Measurements from ENCODE around the gene SLC8A1.

The SLC8A1 gene

DNA sequence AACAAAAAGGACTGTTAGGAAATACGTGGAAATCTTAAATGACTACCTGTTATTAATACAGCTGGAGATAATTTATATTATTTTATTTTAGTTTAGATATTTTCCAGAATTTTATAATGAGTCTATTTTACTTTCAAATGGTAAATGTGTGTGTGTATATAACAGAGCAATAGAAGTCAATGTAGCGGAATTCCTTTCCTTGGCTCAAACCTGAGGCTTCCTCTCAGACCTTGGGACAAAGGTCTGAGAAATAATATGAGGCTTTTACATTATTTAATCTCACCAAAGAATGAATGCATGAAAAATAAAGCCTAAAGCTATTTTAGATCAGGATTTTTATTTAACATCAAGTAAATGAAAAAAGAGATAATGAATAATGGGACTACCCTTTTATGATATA, 65.7 kb downstream of the SLC8A1 start:
- no peak for DNase-seq (ENCODE audit: low read depth in 2 of 2)

DNA sequence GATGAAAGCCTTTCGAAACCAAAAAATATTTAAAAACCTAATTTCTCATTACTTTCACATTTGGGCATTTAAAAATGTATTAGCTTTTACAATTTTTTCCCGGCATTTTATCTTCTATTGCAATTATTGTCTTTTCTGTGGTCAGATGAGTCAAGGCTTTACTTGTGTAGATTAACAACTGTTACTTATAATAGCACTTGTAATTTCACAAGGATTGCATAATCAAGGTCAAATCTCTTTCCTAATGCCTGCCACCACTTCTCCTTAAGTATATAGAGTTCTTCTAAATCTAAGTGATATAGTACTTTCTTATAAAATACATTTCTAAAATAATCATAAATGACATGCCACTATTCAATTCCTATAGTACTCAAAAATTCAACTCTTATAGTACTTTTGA, 67.2 kb downstream of the SLC8A1 start:
- DNase-seq (ENCODE audit: low read depth in 2 of 2), result no peak

DNA sequence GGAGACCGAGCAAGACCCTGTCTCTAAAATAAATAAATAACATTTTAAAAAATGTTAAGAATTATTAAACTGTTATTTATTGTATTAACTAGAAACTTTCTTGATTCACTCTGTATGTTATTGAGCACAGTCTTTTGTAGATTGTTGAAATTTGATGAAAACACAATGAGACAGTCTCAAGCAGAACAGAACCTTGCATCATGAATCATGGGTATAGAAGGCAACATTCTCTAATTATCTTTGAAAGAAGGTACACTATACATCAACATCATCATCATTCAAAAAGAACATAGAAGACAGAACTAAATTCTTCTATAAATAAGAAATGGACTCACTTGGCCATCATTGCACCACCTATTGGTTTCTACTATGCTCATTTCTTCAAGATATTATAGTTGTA, 67.7 kb downstream of the SLC8A1 start:
- no peak for DNase-seq (ENCODE audit: low read depth in 2 of 2)

DNA sequence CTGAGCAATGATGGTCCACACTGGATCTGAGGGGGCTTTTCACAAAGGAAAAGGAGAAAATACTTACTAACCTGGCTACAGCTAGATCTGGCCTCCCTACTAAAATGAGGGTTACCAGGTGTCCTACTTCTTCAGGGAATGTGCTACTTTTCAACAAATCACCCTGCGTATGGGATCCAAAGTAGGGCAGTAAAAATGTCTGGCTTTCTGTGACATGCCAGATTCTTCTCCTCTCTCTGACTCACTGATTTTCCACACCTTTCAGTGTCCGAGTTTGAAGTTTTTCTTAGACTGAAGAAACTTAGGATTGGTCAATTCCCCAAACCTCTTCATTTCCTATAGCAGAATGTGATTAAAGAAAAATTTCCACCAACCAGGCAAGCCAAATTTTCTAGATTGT, 71.2 kb downstream of the SLC8A1 start:
- DNase-seq (ENCODE audit: low read depth in 2 of 2), result no peak

DNA sequence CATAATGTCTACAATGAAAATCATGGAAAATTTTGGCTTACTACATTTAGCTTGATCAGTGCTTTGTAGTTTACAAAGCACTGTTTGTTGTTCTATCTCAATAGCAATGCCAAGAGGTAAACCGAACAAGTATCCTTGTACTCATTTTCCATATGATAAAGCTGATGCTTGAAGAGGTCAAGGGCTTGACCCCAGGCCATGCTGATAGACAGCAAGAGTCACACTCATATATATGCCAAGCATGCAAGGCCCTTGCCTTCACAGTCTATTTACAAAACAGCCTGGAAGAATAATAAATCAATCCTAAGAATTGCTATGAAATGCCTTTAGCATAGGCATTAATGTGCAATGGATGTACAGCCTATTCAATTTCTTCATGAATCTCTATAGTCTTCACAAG, 71.8 kb downstream of the SLC8A1 start:
- no peak for DNase-seq (ENCODE audit: low read depth in 2 of 2)

DNA sequence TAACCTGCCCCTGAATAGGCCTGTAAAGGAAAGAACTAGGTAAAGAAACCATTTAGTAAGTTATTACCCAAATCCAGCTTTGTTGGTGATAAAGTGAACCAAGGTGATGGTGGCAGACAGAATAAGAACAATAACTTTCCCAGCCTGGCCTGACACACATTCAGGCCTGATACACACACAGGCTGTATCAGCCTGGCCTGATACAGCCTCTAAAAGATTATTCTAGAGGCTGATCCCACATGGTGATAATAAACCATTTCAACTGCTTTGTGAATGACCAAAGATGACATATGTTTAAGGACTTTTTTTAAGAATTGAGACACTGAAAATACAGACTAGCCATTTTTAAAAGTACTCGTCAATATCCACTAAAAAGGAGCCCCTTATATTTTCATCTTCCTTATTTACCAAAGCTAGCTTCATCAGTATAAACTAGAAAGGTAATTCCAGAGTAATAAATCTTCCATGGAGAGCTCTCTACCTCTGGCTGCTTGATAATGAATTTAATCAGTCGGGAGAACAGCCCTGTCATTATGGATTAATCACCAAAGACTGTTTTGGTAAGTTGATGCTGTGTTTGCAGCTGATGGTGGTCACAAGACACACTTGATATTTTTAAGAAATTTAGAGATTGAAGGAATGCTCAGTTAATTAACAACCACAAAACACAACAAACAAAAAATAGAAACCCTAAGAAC, 77.2 kb downstream of the SLC8A1 start:
- DNase-seq (ENCODE audit: low read depth in 2 of 2), result no peak

DNA sequence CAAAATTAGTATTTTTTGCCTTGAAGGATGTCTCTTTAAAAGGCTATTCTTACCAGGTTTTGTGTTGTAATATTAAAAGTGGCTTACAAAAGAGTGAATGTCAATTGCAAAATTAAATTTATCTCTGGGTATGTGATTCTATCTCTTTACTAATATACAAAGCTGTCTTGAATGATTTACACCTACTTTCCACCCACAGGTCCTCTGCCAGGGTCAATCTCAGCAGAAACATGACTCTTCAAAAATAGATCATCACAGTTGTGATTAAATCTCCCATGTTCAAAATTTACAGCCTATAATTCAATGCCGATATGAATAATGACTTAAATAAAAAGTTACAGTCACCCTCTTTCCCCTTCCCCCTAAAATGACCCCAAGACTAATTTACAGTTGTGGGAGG, 78.8 kb downstream of the SLC8A1 start:
- no peak for DNase-seq (ENCODE audit: low read depth in 2 of 2)

DNA sequence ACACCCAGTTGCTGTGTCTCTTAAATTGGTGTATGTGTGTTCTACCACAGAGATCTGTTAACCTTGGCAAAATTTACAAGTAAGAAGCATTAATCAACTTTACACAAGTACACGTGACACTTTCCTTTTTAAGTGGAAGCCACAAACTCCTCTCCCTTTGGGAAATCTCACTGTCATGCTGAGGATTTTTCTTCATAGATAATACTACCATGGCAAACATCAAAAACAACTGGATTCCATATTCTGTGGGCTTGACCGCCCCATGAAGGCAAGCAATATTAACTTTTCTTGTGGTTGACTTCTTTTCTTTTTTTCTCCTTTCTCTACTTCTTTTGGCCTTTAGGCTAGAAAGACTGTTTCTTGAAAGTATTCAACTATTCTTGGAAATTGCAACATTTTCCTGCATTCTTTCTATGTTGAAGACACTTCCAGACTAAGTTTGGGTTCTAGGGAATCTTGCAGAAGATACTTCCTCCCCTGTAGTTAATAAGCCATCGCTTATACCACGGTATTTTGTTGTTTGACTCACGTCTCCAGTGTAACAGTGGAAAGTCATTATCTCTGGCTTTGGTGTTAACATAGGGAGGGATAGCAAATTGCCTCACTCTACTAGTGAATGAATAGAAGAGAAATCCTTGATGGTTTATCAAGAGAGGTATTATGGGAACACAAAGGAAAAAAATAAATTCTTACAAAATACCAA, 79.5 kb downstream of the SLC8A1 start:
- DNase-seq (ENCODE audit: low read depth in 2 of 2), result no peak

DNA sequence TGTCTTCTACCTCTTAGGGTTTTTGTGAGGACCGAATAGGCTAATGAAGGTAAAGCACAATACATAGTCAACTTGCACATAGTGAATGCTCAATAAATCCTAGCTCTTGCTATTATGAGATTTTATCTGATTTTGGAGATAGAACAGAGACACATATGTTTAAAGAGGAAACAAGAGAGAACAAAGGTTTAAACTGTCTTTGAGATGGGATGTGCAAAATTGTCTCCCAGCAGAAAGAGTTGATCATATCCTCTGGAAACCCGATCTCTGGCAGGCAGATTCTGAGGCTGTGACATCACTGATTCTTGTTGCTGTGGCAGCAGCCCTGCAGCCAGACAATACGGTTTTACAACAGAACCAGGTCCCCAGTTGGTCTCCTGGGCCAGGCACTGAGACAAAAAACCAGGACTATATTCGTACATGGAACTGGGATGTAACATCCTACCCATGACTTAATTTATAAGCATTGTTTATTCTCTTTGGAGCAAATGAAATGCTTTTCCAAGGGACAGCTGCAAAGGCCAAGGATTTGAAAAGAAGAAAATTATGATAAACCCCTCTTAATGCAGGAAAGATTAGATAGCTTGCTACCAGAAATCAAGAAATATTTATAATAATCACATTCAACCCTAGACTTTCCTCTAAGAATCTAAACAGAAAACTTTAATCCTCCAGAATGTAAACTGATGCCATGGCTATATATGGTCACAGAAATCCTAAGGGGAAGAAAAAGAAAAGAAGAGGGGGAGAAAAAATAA, 80.2 kb downstream of the SLC8A1 start:
- DNase-seq (ENCODE audit: low read depth in 2 of 2), result no peak

DNA sequence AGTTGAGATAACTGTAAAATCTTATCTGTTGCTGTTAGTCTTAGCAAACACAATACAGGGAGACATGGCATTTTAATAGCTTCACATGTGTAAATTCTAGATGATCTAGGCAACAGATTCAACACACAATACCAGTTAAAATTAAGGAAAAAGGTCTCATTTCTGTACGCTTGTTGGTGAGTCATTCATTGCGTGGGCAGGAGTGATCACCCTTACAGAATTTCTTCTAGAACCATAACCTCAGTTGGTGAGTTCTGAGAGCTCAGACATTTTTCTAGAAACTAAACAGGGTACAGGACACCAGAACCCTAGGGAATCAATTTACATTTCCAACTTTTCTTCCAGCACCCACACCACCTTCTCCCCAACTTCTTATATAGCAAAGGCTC, 81.9 kb downstream of the SLC8A1 start:
- DNase-seq (ENCODE audit: low read depth in 2 of 2), result no peak

DNA sequence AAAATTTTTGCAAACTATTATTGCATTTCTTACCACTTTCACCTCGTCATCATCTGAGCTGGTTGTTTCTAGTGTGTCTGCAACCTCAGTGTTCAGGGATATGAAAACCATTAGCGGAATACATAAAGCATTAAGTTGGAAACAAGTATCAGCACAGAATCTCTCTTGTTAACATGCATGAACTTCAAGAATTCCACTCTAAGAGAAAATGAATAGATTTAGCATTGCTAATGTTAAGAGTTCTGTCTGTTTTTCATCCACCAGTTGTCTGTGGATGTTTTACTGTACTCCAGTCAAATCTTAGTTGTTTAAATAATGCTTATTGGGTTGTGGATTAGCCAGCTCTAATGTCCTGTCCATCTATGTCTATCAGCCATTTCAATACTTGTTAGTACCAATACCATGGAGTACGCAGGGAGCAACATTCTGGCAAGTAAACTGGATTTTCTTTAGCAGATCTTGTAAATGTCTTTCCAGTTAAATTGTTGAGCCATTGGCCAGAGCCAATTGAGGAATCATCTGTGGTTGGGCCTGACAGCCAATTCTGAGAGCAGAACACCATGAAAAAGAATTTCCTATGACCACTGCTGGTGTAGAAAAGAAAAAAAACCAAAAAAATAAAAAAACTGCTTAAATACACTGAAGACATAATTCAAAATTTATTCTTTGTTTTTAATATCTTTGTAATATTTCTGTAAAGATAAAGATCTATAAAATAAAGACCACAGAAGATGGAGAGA, 82.5 kb downstream of the SLC8A1 start:
- DNase-seq (ENCODE audit: low read depth in 2 of 2), result no peak

DNA sequence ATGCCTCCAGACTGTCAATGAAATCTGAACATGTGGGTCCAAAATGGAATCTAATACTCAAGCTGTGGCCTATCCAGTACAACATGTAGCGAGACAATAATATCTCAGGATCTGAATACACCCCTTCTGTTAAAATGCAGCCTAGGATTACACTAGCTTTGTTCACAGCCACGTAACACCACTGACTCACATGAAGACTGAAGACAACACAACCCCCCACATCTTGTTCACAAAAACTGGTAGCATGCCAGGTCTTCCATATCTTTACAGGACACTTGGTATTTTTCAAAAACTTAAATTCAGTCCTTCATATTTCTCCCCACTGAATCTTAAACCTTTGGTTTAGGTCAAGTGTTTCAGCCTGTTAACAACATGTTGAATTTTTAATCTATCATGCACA, 84.2 kb downstream of the SLC8A1 start:
- no peak for DNase-seq (ENCODE audit: low read depth in 2 of 2)

DNA sequence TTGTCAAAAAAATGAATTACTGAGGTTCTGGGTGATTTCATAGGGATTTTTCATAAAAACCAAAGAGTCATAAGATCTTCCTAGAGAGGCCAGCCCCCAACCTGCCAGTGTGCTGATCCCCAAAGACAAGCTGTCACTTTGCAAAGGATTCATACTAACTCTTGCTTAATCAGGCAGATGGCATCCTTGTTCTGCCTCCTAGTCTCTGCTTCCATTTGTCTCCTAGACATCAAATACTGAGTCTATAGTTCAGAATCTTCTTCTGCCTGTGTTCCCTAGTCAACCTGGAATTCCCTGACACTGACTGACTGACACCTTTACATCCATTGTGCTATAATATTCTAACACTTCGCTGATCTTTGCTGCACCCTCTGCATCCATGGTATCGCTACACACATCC, 84.9 kb downstream of the SLC8A1 start:
- DNase-seq (ENCODE audit: low read depth in 2 of 2), result no peak

DNA sequence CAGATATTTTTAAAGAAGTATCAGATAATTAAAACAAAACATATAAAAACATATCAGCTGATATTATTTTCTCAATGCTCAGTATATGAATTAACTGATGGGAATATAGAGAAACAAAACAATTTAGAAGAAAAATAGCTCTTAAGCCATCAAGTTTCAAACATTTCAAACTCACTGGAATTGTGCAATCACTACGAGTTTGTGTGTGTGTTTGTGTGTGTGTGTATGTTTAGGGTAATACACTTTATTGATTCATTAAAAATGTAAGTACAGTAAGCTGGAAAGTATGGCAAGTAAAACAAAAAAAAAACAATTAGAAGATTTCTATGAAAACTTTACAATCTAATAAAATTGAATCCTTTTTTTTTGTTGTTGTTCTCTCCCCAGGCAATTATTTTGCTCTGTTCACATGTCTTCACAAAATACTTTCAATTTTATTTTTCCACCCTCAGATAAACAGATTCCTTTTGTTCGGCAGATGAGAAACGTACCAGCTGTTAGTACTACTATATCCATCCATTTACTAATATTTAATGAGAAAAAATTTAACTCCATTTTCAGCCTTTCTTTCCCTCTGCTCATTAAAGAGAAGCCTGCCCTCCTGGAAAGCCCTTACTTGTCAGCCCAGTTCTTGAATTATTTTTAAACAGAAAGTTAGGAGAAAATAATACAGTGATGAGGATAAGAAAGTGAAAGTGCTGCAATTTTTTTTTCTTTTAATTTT, 87.6 kb downstream of the SLC8A1 start:
- DNase-seq (ENCODE audit: low read depth in 2 of 2), result no peak

DNA sequence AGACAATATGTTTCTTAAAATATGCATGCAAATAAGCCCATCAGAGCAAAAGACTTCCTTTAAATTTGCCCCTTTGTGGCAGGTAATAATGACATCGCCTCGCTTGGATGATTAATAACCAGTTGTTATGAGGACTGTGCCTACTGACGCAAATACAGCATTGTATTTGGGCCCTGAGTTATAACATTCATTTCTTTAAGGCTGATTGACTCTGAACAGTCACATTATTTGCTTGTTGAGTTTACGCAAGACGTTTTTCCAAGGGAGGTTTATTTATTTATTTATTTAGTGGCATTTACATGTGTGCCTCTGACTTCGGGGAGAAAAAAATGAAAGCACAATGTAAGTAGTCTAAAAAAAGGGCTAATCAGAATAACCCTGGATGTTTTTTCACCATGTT, 88.3 kb downstream of the SLC8A1 start:
- no peak for DNase-seq (ENCODE audit: low read depth in 2 of 2)

DNA sequence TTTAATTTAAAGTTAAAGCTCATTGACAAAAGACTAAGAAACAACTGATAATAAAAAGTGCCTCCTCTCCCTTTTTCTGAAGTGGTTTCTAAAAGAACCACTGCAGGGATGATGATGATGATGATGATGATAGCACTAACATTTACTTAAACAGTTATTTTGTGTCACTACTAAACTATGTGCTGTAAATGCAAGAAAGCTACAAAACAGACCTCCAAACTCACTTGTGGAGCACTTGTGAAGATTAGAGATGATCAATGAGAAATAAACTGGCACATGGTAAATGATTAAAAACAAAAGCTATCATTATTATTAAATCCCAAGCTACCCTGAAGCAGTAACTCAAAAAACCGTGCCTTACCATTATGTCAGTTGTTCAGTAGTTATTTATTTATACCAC, 88.7 kb downstream of the SLC8A1 start:
- DNase-seq (ENCODE audit: low read depth in 2 of 2), result no peak

DNA sequence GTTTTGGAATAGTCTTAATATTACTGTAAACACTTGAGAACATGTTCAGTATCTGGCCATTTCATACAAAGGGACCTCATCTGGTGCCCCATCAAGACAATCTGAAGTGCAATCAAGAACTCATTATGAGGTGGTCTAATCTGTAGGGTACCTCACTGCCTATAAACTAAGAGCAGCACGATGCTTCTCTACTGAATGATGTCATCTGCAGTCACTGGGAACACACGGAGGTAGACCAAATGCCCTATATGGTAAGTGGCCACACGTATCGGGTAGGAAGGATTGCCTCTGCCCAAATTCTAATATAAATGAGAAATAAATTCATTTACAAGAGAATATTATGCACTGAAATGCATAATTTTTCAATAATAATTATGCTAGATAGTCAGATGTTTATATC, 90.4 kb downstream of the SLC8A1 start:
- no peak for DNase-seq (ENCODE audit: low read depth in 2 of 2)

DNA sequence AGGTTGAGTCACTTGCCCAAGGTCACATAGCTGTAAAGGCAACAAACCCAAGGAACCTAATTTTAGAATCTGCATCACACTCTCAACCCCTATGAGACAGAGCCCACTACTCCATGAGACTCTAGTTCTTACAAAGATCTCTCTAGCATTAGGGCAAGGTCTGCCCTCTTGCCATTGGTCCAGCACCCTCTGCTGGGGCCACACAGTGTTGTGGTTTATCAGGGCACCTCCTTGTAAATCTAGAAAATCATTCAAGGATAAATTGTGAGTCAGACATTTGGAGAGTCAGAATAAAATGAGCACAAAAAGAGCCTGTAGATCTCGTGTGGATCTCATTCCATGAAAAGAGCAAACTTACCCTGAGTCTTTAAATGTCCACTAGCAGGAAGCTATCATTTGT, 91.2 kb downstream of the SLC8A1 start:
- no peak for DNase-seq (ENCODE audit: low read depth in 2 of 2)

DNA sequence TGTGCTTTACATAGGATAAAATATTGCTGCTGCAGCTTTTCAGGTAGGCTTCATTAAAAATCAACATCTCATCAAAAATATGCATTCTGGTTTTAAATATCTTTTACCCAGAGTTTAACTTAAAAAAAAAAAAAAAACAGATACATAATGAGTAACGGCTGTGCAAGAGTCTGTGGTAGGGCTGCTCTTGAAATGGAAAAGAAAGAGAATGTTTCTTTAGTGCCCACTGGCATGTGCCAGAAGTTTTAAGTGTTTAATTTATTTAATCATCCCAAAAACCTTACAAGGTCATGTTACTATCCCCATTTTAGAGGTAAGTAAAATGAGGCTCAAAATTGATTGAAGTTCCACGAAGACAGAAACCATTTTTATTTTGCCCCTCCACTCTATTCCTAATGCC, 92.1 kb downstream of the SLC8A1 start:
- DNase-seq (ENCODE audit: low read depth in 2 of 2), result no peak

DNA sequence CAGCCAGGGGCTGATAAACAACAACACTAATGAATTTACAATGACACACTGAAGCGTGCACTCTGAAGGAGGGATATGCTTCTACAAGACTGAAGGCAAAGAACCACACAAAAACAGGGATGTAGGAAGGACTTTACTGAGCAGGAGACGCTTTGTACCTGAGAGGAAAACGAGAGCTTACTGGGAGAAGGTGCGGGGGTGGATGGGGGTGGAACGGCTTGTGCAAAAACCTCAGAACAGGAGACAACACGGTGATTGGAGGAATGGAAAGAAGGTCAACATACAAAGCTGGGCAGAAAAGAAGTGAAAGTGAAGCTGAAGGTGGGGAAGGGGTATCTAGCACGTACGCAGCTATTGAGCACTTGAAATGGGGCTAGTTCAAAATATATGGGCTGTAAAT, 93.1 kb downstream of the SLC8A1 start:
- DNase-seq (ENCODE audit: low read depth in 2 of 2), result no peak

DNA sequence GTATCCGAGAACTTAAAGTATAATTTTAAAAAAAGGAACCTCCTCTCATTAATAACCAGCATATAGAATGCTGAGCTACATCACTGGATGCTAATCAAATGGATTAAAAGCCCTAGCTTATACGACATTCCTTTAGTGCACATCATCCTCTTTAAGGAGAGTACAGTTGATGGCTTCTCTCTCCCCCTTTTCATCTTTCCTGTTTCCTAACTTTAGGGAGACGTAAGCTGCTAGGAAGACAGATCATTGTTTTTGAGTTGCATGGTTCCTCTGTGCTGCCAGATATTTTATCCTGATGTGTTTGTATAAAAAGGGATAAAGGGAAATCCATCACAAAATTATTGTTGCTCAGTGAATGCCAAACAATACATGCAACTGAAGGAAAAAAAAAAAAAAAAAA, 94.2 kb downstream of the SLC8A1 start:
- DNase-seq (ENCODE audit: low read depth in 2 of 2), result no peak

DNA sequence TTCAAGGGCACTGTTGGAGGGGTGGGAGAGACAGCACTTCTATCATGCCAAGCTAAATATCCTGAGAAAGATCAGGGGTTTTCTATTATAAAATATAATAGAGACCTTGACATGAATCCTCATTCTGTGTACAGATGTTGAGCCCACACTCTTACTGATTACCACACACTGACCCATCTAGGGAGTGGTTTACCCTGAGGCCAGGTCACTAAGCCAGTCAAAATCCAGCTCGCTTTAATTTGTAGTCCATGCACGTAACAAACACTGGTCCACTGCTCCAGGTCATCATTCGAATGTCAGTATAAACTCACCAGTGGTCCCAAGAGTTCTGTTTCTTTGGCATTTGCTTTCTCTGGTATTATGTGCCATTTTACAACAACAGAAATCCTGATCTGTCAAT, 96.4 kb downstream of the SLC8A1 start:
- no peak for DNase-seq (ENCODE audit: low read depth in 2 of 2)
